Subcutaneous abdominal adipose tissue (tissue), 5 donors: ENCODE results near the gene STK40.

Experiments
- H3K27ac ChIP-seq: one replicate; pipeline ENCODE4 v1.7.0; 2013; ENCODE audit warnings: low read depth, mild to moderate bottlenecking, inconsistent platforms, low read length, moderate library complexity
- H3K27me3 ChIP-seq, 5 donors: one replicate each; pipeline ENCODE4 v1.7.0; 2013; ENCODE audit warnings: low read length in 5 of 5, inconsistent platforms in 1 of 5; ENCODE audit not compliant: control insufficient read depth in 5 of 5, insufficient read depth in 4 of 5
- H3K36me3 ChIP-seq, 5 donors: one replicate each; pipeline ENCODE4 v1.7.0; 2013; ENCODE audit warnings: low read length in 5 of 5; ENCODE audit not compliant: control insufficient read depth in 5 of 5, insufficient read depth in 5 of 5
- H3K4me1 ChIP-seq, 5 donors: one replicate each; pipeline ENCODE4 v1.7.0; 2013; ENCODE audit warnings: low read length in 5 of 5, mild to moderate bottlenecking in 3 of 5, moderate library complexity in 1 of 5; ENCODE audit not compliant: control insufficient read depth in 5 of 5, insufficient read depth in 5 of 5
- H3K4me3 ChIP-seq, 5 donors: one replicate each; pipeline ENCODE4 v1.7.0; 2013; ENCODE audit warnings: low read length in 5 of 5, low read depth in 1 of 5
- H3K9ac ChIP-seq, 5 donors: one replicate each; pipeline ENCODE4 v1.7.0; 2013; ENCODE audit warnings: low read length in 5 of 5, mild to moderate bottlenecking in 4 of 5, moderate library complexity in 3 of 5
- H3K9me3 ChIP-seq, 5 donors: one replicate each; pipeline ENCODE4 v1.7.0; 2013; ENCODE audit warnings: low read length in 5 of 5; ENCODE audit not compliant: control insufficient read depth in 5 of 5
- donor health status: healthy.
- donor health status: healthy.
- donor health status: healthy.
- donor health status: healthy.
- donor health status: healthy.

Gene STK40

GRCh38 chr1:36297062-36297461 lies 88.7 kb downstream of the STK40 start:
- H3K9ac ChIP-seq = no peak overlapping the region
- H3K27ac ChIP-seq = no peak overlapping the region
- no peak overlapping the region for H3K4me3 ChIP-seq
- peaks cover 6 to 23% (median 10%) of the 10 kb centered on the region in 5 donors for H3K4me1 ChIP-seq
- H3K9me3 ChIP-seq = no peaks in the 10 kb centered on the region
- H3K36me3 ChIP-seq = peaks cover 39 to 84% (median 65%) of the 10 kb centered on the region in 5 donors
- no peaks in the 10 kb centered on the region for H3K27me3 ChIP-seq

DNA sequence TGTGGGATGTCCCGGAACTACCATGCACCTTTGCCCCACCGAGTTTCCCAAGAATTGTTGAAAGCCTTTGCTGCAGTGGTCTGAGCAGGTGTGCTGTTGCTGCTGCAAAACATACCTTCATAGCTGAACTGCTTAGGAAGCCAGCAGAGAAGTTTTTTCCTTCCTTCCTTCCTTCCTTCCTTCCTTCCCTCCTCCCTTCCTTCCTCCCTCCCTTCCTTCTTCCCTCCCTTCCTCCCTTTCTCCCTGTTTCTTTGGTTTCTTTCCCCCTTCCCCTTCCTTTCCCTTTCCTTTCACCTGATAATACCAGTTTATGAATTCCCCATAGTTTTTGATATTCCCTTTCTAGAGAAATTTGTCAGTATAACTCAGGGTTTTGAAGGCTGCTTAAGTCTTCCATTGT lies 90.3 kb downstream of the STK40 start:
- Histone ChIP-seq H3K36me3 (peaks cover 40 to 84% (median 63%) of the 10 kb centered on the region in 5 donors), H3K27ac (no peak overlapping the region)

More for the DNA sequence above, 90.3 kb downstream of the STK40 start:
- H3K27me3 ChIP-seq = no peaks in the 10 kb centered on the region
- H3K9ac ChIP-seq = no peak overlapping the region
- H3K4me3 ChIP-seq = no peak overlapping the region
- no peaks in the 10 kb centered on the region for H3K9me3 ChIP-seq
- H3K4me1 ChIP-seq = peaks cover 3 to 13% (median 9%) of the 10 kb centered on the region in 5 donors
